GM23248 (cell line): ENCODE data around the gene SPRTN. TPM values are rescaled to one million over a fixed set of nuclear protein-coding genes. Genes with fewer than 3 reads are reported as not detected.

Source experiments
- DNase-seq: peaks from one replicate; pipeline ENCODE4 v3.0.0-alpha.2; 2015
- H2AFZ ChIP-seq: fragments of 200-600 bp; sonication (generic); 2 replicates; pipeline ENCODE4 v1.6.1; 2016; ENCODE audit warnings: antibody characterized with exemption
- H3F3A ChIP-seq: fragments of 200-600 bp; sonication (generic); 2 replicates; pipeline ENCODE4 v1.6.1; 2016; ENCODE audit warnings: mild to moderate bottlenecking, antibody characterized with exemption, mixed run types; ENCODE audit not compliant: insufficient read depth
- H3K27ac ChIP-seq: fragments of 200-600 bp; sonication (generic); 2 replicates; pipeline ENCODE4 v1.5.1; 2016; ENCODE audit warnings: mild to moderate bottlenecking
- H3K27me3 ChIP-seq: fragments of 200-600 bp; sonication (generic); replicated peaks from 2 replicates; pipeline ENCODE4 v1.6.1; 2016; ENCODE audit warnings: mild to moderate bottlenecking; ENCODE audit not compliant: insufficient read depth
- H3K36me3 ChIP-seq: fragments of 200-600 bp; sonication (generic); 2 replicates; pipeline ENCODE4 v1.6.1; 2016; ENCODE audit warnings: low read depth, mild to moderate bottlenecking
- H3K4me1 ChIP-seq: fragments of 200-600 bp; sonication (generic); 2 replicates; pipeline ENCODE4 v1.6.1; 2016; ENCODE audit warnings: mild to moderate bottlenecking; ENCODE audit not compliant: insufficient read depth
- H3K4me2 ChIP-seq: fragments of 200-600 bp; sonication (generic); one replicate; pipeline ENCODE4 v1.6.1; 2016; ENCODE audit warnings: mild to moderate bottlenecking; ENCODE audit not compliant: unreplicated experiment
- H3K4me3 ChIP-seq: fragments of 200-600 bp; sonication (generic); 2 replicates; pipeline ENCODE4 v1.5.1; 2016; ENCODE audit warnings: mild to moderate bottlenecking
- H3K79me2 ChIP-seq: fragments of 200-600 bp; sonication (generic); 2 replicates; pipeline ENCODE4 v1.6.1; 2016; ENCODE audit warnings: mild to moderate bottlenecking; ENCODE audit not compliant: insufficient read depth
- H3K9ac ChIP-seq: fragments of 200-600 bp; sonication (generic); 2 replicates; pipeline ENCODE4 v1.6.1; 2016; ENCODE audit warnings: mild to moderate bottlenecking
- H3K9me2 ChIP-seq: fragments of 200-600 bp; sonication (generic); 2 replicates; pipeline ENCODE4 v1.6.1; 2016; ENCODE audit warnings: mixed run types, mild to moderate bottlenecking, moderate library complexity; ENCODE audit not compliant: insufficient read depth
- H3K9me3 ChIP-seq: fragments of 200-600 bp; sonication (generic); one replicate; pipeline ENCODE4 v1.6.1; 2017; ENCODE audit warnings: low read depth
- H4K20me1 ChIP-seq: fragments of 200-600 bp; sonication (generic); 2 replicates; pipeline ENCODE4 v1.6.0; 2016; ENCODE audit not compliant: insufficient read depth
- EZH2 ChIP-seq: fragments of 200-600 bp; sonication (generic); IDR thresholded peaks from 2 replicates; pipeline ENCODE4 v1.6.1; 2018; ENCODE audit warnings: antibody characterized with exemption, mild to moderate bottlenecking; ENCODE audit not compliant: insufficient read depth, poor library complexity, severe bottlenecking
- EZH2phosphoT487 ChIP-seq: fragments of 200-600 bp; sonication (generic); IDR thresholded peaks from 2 replicates; pipeline ENCODE4 v1.6.1; 2018; ENCODE audit warnings: antibody characterized with exemption, moderate library complexity, mild to moderate bottlenecking, low read depth; ENCODE audit not compliant: insufficient read depth
- WGBS, 2 experiments: methylation state at CpG; one replicate each; pipeline ENCODE4 v1.1.6; 2015 to 2017; ENCODE audit warnings: low lambda C conversion rate in 2 of 2, low coverage in 1 of 2; ENCODE audit errors: missing lambda C conversion rate in 2 of 2; 5-methylcytosine and 5-hydroxymethylcytosine counted together
- in situ Hi-C: fragments of 300-500 bp; cut with MboI; formaldehyde crosslinking; loops from 2 replicates; pipeline ENCODE4 v1.15.0; 2020
- polyA plus RNA-seq: library from polyadenylated mRNA; unstranded; fragments of >200 nt; fragmentation: Nextera tagmentation; extraction: Ambion mirVana; gene quantifications from 2 replicates; pipeline ENCODE4 v1.2.1, GENCODE V29; 2016
- total RNA-seq: library from RNA; depleted of rRNA; stranded (reverse); fragments of >200 nt; shearing (Covaris generic); gene quantifications from 2 replicates; pipeline ENCODE4 v1.2.3, GENCODE V29; 2014

Gene SPRTN
- total and polyA plus RNA-seq, 2 experiments from 2014 or later = 10.4 to 15.9 TPM

- DNase-seq = no peak
- peaks cover 22% of the 10 kb centered on the region for H3K4me1 ChIP-seq
- H2AFZ ChIP-seq = no peak overlapping the region
- H3K4me3 ChIP-seq = no peak overlapping the region
- no peak overlapping the region for H3K4me2 ChIP-seq
- H3K9me3 ChIP-seq = no peaks in the 10 kb centered on the region
- H3K79me2 ChIP-seq = peaks cover 12% of the 10 kb centered on the region; the same call in 1 of the 2 replicates
- TF ChIP-seq EZH2phosphoT487 (no peak), EZH2 (no peak)
- H3K9me2 ChIP-seq = no peaks in the 10 kb centered on the region
- H3F3A ChIP-seq = peaks cover 24% of the 10 kb centered on the region
- 62 to 73% methylated on average over 10 of the region's 10 CpGs for WGBS, 2 experiments
- no peak overlapping the region for H3K27ac ChIP-seq
- H3K36me3 ChIP-seq = peaks cover 12% of the 10 kb centered on the region
- in situ Hi-C loops = no loop called here
- 0 out of 2 replicates have a peak, but pooled peaks cover 5% of the 10 kb centered on the region for H4K20me1 ChIP-seq
- H3K27me3 ChIP-seq = no peaks in the 10 kb centered on the region
- H3K9ac ChIP-seq = no peak overlapping the region
These were observed 19.2 kb downstream of the SPRTN start for GRCh38 chr1:231357187-231357772.

GRCh38 chr1:231357831-231358354 lies 19.8 kb downstream of the SPRTN start:
- TF ChIP-seq EZH2phosphoT487 = no peak
- no peak for TF ChIP-seq EZH2
- no peak overlapping the region for H3K4me2 ChIP-seq
- no peak overlapping the region for H3K4me3 ChIP-seq
- peak; percentile 87 for DNase-seq
- H3K4me1 ChIP-seq = peaks cover 22% of the 10 kb centered on the region
- H3K9me3 ChIP-seq = no peaks in the 10 kb centered on the region
- WGBS, 2 experiments = 2 to 6% methylated on average over 4 of the region's 4 CpGs
- in situ Hi-C loops = no loop called here
- H2AFZ ChIP-seq = no peak overlapping the region
- H3K27ac ChIP-seq = peak overlapping the region; percentile 15
- peaks cover 6% of the 10 kb centered on the region; the same call in 1 of the 2 replicates for H3K36me3 ChIP-seq
- 0 out of 2 replicates have a peak, but pooled peaks cover 5% of the 10 kb centered on the region for H4K20me1 ChIP-seq
- H3K9me2 ChIP-seq = no peaks in the 10 kb centered on the region
- H3K27me3 ChIP-seq = no peaks in the 10 kb centered on the region
- H3K9ac ChIP-seq = no peak overlapping the region
- H3F3A ChIP-seq = peaks cover 26% of the 10 kb centered on the region
- H3K79me2 ChIP-seq = peaks cover 18% of the 10 kb centered on the region

GRCh38 chr1:231359113-231359512 lies 21.0 kb downstream of the SPRTN start:
- peaks cover 27% of the 10 kb centered on the region for H3F3A ChIP-seq
- H3K4me2 ChIP-seq = peak overlapping the region; percentile 62
- peaks cover 9% of the 10 kb centered on the region; the same call in 1 of the 2 replicates for H3K36me3 ChIP-seq
- DNase-seq = peak; percentile 98
- peaks cover 22% of the 10 kb centered on the region for H3K4me1 ChIP-seq
- WGBS, 2 experiments = 4 to 10% methylated on average over 6 of the region's 6 CpGs
- H3K9ac ChIP-seq = peak overlapping the region; percentile 40; the same call in 1 of the 2 replicates
- TF ChIP-seq EZH2phosphoT487 (no peak), EZH2 (no peak)
- peak overlapping the region; percentile 70 for H3K27ac ChIP-seq
- 0 out of 2 replicates have a peak, but pooled peaks cover 5% of the 10 kb centered on the region for H4K20me1 ChIP-seq
- H3K9me3 ChIP-seq = no peaks in the 10 kb centered on the region
- in situ Hi-C loops = no loop called here
- H2AFZ ChIP-seq = no peak overlapping the region
- H3K79me2 ChIP-seq = peaks cover 30% of the 10 kb centered on the region
- no peaks in the 10 kb centered on the region for H3K27me3 ChIP-seq
- H3K4me3 ChIP-seq = no peak overlapping the region
- H3K9me2 ChIP-seq = no peaks in the 10 kb centered on the region

- Histone ChIP-seq H2AFZ (no peak overlapping the region), H3K4me3 (no peak overlapping the region), H3K4me2 (no peak overlapping the region), H4K20me1 (peaks cover 9% of the 10 kb centered on the region; the same call in 1 of the 2 replicates), H3K79me2 (peaks cover 46% of the 10 kb centered on the region), H3K4me1 (peaks cover 12% of the 10 kb centered on the region), H3K36me3 (peaks cover 37% of the 10 kb centered on the region), H3K9me3 (no peaks in the 10 kb centered on the region), H3F3A (peaks cover 18% of the 10 kb centered on the region), H3K27ac (no peak overlapping the region), H3K27me3 (no peaks in the 10 kb centered on the region), H3K9ac (no peak overlapping the region), H3K9me2 (no peaks in the 10 kb centered on the region)
- WGBS, 2 experiments = 96 to 100% methylated on average over 1 of the region's 1 CpG
- in situ Hi-C loops = no loop called here
- no peak for DNase-seq
- no peak for TF ChIP-seq EZH2
- no peak for TF ChIP-seq EZH2phosphoT487
These were observed 24.2 kb downstream of the SPRTN start for GRCh38 chr1:231362325-231362724.
